PFSK-1 (cell line): ENCODE data around the gene ERBB3.

Experiments
- FOXP2 ChIP-seq: optimal IDR thresholded peaks from 2 replicates; pipeline ENCODE3; 2011; ENCODE audit warnings: borderline replicate concordance, control low read depth, inconsistent platforms; ENCODE audit not compliant: insufficient read depth; ENCODE audit errors: extremely low read length, extremely low read depth
- POLR2AphosphoS5 ChIP-seq: IDR thresholded peaks from 2 replicates; pipeline ENCODE4 v1.6.1; 2012; ENCODE audit warnings: low read depth, mild to moderate bottlenecking, control low read depth, low read length, moderate library complexity
- SIN3A ChIP-seq: IDR thresholded peaks from 2 replicates; pipeline ENCODE4 v1.6.1; 2012; ENCODE audit warnings: mild to moderate bottlenecking, low read length, moderate library complexity, borderline replicate concordance; ENCODE audit not compliant: insufficient read depth
- TAF1 ChIP-seq: IDR thresholded peaks from 2 replicates; pipeline ENCODE4 v1.6.1; 2012; ENCODE audit warnings: low read length, control low read depth, borderline replicate concordance; ENCODE audit not compliant: insufficient read depth
- TF ChIP-seq, protein P1 (sequence below), 2 experiments: IDR thresholded peaks; 2 replicates each; pipeline versions ENCODE4 v1.6.1 to v1.8.0; 2011 to 2012; ENCODE audit warnings: low read depth in 2 of 2, low read length in 2 of 2, control low read depth in 1 of 2, inconsistent platforms in 1 of 2, mild to moderate bottlenecking in 1 of 2, moderate library complexity in 1 of 2; ENCODE audit not compliant: insufficient read depth in 1 of 2

ERBB3 gene

DNA sequence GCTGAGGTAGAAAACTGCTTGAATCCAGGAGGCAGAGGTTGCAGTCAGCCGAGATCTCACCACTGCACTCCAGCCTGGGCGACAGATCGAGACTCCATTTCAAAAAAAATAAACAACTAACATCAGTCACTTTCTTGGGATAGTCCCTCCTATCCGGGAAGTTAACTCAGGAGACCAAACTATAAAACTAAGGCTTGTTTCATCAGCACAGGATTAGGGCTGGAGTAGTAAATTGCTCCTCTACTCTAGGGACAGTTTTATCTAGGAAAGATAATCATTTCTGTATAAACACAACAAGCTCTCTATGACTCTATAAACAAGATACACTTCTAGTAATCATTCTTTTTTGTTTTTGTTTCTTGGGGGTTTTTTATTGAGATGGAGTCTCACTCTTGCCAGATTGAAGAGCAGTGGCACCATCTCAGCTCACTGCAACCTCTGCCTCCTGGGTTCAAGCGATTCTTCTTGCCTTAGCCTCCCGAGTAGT lies 26.5 kb upstream of the ERBB3 start:
- TF ChIP-seq TAF1 (no peak), SIN3A (no peak), FOXP2 (no peak), POLR2AphosphoS5 (no peak)

DNA sequence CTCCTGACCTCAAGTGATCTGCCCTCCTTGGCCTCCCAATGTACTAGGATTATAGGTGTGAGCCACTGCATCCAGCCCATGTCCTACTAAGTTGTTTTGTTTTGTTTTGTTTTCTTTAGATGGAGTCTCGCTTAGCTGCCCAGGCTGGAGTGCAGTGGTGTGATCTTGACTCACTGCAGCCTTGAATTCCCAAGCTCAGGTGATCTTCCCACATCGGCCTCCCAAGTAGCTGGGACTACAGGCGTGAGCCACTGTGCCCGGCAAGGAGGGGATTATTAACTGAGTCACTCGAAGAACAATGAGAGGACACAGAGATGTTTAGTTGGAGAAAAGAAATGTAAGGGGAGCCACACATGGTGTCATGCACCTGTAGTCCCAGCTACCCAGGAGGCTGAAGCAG lies 18.0 kb upstream of the ERBB3 start:
- no peak for TF ChIP-seq SIN3A
- TF ChIP-seq TAF1: no peak
- no peak for TF ChIP-seq FOXP2
- TF ChIP-seq, protein P1, sequence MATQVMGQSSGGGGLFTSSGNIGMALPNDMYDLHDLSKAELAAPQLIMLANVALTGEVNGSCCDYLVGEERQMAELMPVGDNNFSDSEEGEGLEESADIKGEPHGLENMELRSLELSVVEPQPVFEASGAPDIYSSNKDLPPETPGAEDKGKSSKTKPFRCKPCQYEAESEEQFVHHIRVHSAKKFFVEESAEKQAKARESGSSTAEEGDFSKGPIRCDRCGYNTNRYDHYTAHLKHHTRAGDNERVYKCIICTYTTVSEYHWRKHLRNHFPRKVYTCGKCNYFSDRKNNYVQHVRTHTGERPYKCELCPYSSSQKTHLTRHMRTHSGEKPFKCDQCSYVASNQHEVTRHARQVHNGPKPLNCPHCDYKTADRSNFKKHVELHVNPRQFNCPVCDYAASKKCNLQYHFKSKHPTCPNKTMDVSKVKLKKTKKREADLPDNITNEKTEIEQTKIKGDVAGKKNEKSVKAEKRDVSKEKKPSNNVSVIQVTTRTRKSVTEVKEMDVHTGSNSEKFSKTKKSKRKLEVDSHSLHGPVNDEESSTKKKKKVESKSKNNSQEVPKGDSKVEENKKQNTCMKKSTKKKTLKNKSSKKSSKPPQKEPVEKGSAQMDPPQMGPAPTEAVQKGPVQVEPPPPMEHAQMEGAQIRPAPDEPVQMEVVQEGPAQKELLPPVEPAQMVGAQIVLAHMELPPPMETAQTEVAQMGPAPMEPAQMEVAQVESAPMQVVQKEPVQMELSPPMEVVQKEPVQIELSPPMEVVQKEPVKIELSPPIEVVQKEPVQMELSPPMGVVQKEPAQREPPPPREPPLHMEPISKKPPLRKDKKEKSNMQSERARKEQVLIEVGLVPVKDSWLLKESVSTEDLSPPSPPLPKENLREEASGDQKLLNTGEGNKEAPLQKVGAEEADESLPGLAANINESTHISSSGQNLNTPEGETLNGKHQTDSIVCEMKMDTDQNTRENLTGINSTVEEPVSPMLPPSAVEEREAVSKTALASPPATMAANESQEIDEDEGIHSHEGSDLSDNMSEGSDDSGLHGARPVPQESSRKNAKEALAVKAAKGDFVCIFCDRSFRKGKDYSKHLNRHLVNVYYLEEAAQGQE (IDR thresholded peaks at IDR 0.05; ENCODE audit: insufficient read depth in 1 of 2, low read depth in 2 of 2, low read length in 2 of 2): no peak

DNA sequence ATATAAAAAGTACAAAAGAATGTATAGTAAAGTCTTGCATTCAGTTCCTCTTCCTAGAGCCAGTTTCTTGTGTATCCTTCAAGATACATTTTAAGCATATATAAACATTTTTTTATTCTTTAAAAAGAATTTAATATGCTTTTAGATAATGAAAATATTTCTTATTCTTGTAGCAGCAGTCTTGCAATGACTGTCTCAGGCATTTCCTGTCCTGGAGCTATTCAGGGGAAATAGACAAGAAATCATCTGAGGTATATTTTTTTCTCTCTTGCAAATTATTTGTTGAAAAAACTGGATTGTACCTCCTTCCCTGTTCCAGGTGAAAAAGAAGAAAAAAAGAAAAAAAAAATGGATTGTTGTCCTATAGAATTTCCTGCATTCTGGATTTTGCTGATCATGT lies 17.0 kb upstream of the ERBB3 start:
- TF ChIP-seq SIN3A (no peak), POLR2AphosphoS5 (no peak), FOXP2 (no peak), TAF1 (no peak)
- TF ChIP-seq, protein P1 (IDR thresholded peaks at IDR 0.05; ENCODE audit: insufficient read depth in 1 of 2, low read depth in 2 of 2, low read length in 2 of 2): no peak

DNA sequence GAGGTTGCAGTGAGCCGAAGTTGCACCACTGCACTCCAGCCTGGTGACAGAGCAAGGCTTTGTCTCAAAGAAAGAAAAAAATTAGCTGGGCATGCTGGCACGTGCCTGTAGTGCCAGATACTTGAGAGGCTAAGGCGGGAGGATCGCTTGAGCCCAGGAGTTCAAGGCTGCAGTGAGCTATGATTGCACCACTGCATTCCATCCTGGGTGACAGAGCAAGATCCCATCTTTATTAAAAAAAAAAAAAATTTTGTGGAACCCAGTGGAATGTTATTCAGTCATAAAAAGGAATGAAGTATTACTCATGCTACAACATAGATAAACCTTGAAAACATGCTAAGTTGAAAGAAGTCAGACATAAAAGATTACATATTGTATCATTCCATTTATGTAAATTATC lies 8.3 kb upstream of the ERBB3 start:
- TF ChIP-seq FOXP2: no peak
- TF ChIP-seq TAF1: no peak
- no peak for TF ChIP-seq SIN3A
- no peak for TF ChIP-seq POLR2AphosphoS5
- TF ChIP-seq, protein P1 (IDR thresholded peaks at IDR 0.05; ENCODE audit: insufficient read depth in 1 of 2, low read depth in 2 of 2, low read length in 2 of 2): no peak

DNA sequence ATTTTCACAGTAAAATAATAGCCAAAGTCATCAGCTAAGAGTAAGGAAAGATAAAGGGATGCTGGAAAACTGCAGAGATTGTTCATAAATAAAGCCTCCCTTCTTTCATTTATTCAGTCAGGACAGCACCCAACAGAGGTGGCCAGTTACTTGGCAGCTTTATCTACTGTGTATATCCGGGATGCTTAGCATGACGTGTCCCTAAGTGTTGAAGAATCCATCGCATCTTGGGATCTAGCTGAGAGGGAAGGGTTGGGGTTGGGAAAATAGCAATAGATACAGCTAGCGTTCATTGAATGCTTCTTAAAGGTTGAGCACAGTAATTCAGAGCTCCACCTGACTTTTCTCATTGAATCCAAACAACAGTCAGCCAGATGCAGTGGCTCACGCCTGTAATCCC lies 5.6 kb upstream of the ERBB3 start:
- no peak for TF ChIP-seq POLR2AphosphoS5
- TF ChIP-seq, protein P1 (IDR thresholded peaks at IDR 0.05; ENCODE audit: insufficient read depth in 1 of 2, low read depth in 2 of 2, low read length in 2 of 2): no peak
- TF ChIP-seq TAF1: no peak
- TF ChIP-seq FOXP2: no peak
- no peak for TF ChIP-seq SIN3A

DNA sequence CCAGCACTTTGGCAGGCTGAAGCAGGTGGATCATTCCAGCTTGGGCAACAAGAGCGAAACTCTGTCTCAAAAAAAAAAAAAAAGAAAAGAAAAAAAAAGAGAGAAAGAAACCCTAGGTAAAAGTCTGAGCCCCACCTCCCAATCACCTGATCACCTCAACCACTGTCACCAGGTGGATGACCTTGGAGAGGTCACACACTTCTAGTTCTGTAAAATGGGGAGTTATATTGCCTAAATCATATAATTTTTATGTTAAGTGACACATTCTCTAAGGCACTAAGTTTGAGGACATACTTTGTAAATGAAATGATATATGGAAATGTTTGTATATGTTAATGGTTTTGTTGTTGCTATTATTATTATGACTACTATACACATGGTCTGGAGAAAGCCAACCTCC lies 1.5 kb upstream of the ERBB3 start:
- TF ChIP-seq FOXP2 (no peak), SIN3A (no peak), TAF1 (no peak), POLR2AphosphoS5 (no peak)
- TF ChIP-seq, protein P1 (IDR thresholded peaks at IDR 0.05; ENCODE audit: insufficient read depth in 1 of 2, low read depth in 2 of 2, low read length in 2 of 2): no peak
